Stimulated activated CD8-positive, alpha-beta memory T cell treated with anti-CD3 and anti-CD28 coated beads, Interleukin-2, amount 100 ng/mL, for 1 hour (primary cell): ENCODE results near the gene VAPA.

Experiments used
- DNase-seq, 2 donors: peaks; one replicate each; pipeline ENCODE4 v3.0.0-alpha.2; 2020; ENCODE audit warnings: low read depth in 2 of 2

The VAPA gene

GRCh38 chr18:9973470-9973869 lies 59.7 kb downstream of the VAPA start:
- no peak for DNase-seq

- DNase-seq = no peak
Measured at GRCh38 chr18:9974279-9974915, 60.6 kb downstream of the VAPA start.

DNA sequence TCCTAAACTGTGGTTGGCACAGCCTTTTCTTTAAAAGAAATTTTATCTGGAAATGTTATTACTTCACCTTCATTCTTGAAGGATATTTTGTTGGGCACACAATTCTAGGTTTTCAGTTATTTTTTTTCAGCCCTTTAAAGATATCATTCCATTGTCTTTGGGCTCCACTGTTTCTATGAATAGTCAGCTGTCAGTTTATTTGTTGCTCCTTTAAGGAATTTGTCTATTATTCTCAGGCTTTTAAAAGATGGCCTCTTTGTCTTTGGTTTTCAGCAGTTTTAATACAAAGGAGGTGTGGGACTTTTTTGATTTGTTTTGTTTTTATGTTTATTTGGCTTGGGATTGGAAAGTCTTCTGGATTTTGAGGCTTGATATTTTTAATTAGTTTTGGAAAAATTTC lies 61.8 kb downstream of the VAPA start:
- DNase-seq = no peak

DNA sequence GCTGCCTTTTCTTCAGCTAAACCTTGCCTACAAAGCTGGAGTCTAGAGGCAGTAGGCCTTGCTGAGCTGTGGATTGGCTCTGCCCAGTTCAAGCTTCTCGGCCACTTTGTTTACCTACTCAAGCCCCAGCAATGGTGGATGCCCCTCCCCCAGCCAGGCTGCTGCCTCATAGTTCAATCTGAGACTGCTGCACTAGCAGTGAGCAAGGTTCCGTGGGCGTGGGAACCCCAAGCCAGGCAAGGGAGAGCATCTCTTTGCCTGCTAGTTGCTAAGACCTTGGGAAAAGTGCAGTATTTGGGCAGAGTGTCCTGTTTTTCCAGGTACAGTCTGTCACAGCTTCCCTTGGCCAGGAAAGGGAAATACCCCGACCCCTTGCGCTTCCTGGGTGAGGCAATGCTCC lies 68.9 kb downstream of the VAPA start:
- DNase-seq = no peak

GRCh38 chr18:9984080-9984479 lies 70.3 kb downstream of the VAPA start:
- no peak for DNase-seq

DNA sequence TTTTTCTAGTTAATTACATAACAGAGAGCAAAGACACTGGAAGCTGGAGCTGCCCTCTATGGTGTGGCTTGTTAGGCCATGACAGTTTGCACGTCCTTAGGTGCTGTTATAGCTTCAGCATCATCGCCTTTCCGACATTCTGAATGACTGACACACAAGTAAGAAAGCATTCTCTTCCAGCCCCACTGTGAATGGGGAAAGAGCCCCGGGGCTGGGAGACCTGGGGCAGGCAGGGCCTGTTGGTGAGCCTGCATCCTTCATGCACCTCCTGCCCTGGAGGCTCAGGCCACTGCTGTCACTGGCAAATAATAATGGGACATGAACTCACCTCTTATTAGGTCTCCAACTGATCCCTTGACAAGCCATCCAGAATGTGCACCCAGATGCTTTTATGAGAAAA lies 71.8 kb downstream of the VAPA start:
- DNase-seq = no peak

DNA sequence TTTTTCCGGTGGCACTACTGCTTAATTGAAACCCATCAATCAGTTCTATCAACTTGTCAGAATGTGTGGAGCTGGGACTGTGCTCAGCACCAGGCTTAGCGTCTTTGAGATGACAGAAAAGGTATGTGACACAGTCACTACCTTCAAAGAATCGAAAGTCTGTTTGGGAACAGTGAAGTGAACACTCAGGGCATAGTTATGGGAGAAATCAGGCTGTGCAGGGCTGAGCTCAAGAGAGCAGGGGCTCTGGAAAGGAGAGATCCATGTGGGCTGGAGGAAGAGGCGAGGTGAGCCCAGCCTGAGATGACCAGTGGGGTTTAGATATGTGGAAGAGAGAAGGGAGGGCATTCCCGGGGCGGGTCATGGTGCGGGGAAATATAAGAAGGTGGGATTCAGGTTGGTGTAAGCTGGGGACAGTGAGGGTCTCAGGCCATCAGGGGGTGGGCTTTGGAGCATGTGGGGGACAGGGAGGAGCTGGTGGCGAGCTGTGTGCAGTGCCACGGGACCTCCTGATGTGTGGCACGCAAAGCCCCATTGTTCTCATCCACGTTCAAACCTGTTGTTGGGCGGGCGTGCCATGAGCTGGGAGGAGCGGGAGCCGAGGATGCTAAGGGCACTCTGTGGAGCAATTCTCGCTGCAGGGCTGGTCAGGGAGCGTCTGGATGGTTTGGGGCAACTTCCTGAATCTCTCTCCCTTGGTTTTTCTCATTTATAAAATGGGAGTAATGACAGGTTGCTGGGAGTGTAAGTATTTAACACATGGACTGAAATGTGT lies 72.5 kb downstream of the VAPA start:
- no peak for DNase-seq

- DNase-seq = no peak
Measured at GRCh38 chr18:9987345-9987744, 73.5 kb downstream of the VAPA start.

DNA sequence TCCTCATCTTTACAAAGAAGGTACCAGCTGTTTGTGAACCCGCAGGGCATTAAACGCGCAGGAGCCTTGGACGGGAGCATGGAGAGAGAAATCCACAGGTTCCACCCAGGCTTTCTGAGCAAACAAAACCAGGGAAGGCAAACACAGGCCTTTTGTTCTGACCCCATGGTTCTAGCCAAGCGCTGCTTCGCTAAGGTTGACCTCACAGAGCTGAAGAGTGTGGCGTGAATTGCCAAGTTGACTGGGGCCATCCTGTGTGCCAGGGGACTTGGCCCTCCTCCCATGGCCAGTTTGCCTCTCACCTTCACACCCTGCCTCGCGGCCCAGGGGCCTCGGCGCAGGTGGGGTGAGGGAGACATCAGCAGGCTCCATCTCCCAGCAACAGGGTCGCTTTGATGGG lies 74.1 kb downstream of the VAPA start:
- DNase-seq = no peak

DNA sequence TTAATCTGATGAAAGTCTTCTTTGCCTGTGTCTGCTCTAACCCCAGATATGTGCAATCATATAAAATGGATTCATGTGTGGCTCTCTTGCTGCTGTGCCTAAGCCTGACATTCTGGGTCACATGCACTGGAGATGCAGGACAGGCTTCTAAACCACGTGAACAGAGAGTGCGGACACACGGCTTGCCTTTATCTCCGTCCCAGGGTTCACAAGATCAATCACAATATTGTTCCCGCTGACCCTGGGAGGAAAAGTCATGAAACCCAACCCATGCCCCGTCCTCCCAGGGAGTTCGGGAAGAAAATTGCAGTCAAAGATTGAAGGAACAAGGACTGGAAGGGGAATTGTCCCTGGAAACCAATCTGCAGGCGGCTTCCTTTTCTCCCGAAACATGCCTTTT lies 74.8 kb downstream of the VAPA start:
- no peak for DNase-seq

DNA sequence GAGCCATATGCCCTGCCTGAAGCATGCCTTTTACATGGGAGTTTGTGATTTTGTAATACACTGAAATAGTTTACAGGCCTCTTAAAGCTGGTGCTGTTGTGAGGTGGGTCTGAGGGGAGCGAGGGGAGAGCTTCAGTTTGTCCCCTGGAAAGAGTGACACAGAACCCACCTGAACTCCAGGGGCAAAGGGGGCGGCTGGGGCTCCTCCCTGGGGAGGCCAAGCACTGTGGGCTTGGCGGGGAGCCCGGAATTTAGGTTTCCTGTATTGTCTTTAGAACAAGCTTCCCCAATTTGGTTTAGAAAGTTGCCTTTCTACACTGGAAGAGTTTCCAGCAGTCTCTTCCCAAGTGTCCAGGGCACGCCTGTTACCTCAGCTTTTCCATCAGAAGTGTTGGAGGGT lies 75.7 kb downstream of the VAPA start:
- no peak for DNase-seq

DNA sequence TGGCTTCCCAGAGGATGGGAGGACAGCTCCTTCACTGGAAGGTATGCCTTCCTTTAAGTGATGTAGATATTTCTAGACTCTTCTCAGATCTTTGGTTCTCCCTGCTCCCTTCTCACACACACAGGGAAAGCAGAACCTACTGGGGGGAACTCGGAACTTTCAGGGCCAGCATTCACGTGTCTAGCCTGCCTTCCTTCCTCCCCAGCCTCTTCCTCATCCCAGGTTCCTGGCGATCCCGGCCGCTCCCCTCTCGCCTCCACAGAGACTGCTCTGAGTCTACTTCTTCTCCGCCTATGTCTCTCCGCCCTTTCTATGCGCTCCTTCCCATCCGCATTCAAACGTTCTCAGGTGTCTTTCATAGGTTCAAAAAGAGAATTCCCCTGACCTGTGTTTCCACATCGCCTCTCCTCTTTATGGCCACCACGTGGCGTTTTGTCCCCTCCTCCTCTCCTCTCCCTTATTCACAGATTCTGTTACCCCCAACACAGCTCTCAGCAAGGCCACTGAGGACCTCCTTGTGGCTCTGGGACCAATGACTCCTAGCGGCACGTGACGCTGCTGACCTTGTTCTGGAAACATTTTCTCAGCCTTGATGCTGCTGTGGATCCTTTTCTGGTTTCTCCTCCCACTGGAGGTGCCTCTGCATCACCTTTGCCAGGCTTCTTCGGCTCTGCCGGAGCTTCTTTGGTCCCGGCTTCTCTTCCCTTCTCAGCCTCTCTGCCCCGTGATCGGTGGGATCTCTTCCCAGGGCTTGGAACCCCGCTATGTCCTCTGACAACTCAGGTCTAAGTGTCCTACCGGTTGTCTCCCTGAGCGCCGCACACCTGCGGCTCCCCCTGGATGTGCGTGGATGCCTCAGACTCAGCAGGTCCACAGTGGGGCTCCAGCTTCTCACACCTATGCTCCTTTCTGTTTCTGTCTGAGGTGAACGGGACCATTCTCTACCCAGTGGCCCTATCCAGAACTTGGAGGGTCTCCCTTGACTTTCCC lies 77.5 kb downstream of the VAPA start:
- DNase-seq = no peak

DNA sequence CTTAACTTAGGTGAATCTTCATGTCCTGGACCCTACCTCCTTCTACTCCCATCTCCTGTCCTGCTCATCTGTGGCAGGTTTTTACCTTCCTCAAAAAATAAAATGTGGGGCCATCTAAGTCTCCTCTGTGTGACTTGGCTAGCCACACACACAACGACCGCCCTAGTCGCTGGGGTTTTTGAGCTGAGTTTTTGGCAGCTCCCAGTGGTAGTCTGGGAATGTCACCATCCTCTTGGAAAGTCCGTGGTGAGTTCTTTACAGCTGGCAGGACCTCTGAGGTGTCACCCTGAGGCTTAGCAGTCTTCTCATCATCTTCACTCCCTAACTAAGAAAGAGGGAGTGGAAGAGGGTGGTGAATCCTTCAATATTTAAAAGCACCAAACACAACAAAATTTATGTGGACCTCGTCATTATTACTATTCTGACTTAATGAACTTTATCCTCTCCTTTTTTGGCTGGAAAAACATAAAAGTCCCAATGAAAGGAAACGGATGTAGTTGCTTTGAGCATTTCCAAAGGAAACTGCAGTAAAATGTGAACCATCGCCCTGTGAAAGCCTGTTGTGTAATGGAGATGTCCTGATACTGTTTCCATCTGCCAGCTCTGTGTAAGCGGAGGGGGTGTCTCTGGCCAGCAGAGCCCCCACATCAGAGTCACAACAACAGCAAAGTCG lies 78.6 kb downstream of the VAPA start:
- DNase-seq = no peak

- DNase-seq = no peak
Measured at GRCh38 chr18:9992973-9993520, 79.2 kb downstream of the VAPA start.

DNA sequence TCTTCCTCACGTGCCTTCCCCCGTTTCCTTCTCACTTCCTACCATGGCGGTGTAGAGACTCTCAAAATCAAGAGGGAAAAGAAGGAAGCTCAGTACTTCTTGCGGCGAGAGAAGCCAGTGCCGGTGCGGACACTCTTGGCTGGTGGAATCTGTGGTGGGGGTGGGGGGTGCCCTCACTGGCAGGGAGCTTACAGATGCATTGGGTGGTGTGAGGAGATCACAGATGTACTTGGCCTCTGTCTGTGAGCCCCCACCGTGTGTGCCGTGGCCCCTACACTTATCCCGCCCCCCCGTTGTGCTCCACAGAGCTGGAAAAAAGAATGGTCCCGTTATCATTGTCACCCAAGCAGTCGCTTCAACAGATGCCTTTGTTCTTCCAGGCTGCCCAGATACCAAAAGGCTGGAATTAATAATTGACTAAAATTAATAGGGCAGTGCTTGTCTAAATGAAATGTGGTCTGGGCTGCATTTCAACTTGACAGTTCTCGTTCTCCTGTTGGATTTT lies 79.8 kb downstream of the VAPA start:
- no peak for DNase-seq

GRCh38 chr18:9994026-9994570 lies 80.3 kb downstream of the VAPA start:
- DNase-seq = no peak

- no peak for DNase-seq
Measured at GRCh38 chr18:9994701-9995235, 81.0 kb downstream of the VAPA start.

GRCh38 chr18:9995631-9996030 lies 81.8 kb downstream of the VAPA start:
- no peak for DNase-seq

GRCh38 chr18:9996094-9996493 lies 82.3 kb downstream of the VAPA start:
- no peak for DNase-seq

- DNase-seq = no peak
Measured at GRCh38 chr18:9997711-9998110, 83.9 kb downstream of the VAPA start.

DNA sequence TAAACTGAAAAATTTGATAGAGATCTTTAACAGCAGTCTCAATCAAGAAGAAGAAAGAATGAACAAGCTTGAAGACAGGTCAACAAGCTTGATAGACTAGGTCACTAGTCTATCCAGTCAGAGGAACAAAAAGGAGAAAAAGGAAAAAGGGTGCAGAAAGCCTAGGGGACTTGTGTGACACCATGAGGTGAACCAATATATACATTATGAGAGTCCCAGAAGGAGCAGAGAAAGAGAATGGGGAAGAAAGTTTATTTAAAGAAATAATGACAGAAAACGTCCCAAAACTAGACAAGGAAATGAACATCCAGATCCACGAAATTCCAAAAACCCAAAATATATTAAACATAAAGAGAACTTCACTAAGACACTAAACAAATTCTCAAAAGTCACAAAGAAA lies 84.5 kb downstream of the VAPA start:
- no peak for DNase-seq
